Naive thymus-derived CD4-positive, alpha-beta T cell (primary cell): ENCODE results near the gene ADCYAP1R1. TPM values are rescaled to one million over a fixed set of nuclear protein-coding genes. Genes with fewer than 3 reads are reported as not detected.

Source experiments
- ATAC-seq: fragments of 150-1000 bp; cut with Tn5 transposase; 2 replicates; pipeline ENCODE4 v1.10.0; 2021; ENCODE audit warnings: mild to moderate bottlenecking, moderate library complexity
- CTCF ChIA-PET: fragments of 350-600 bp; sonication (Branson Sonifier 250); formaldehyde crosslinking; loops from one replicate; lab custom pipeline; 2021; ENCODE audit warnings: antibody characterized with exemption; lab: Charles Lee
- POLR2A ChIA-PET: fragments of 350-600 bp; sonication (Branson Sonifier 250); formaldehyde crosslinking; loops from one replicate; lab custom pipeline; 2021; ENCODE audit warnings: antibody characterized with exemption, inconsistent platforms; lab: Charles Lee
- DNase-seq, 9 donors: peaks; one replicate each; pipeline versions ENCODE4 v3.0.0 to v3.0.0-alpha.2; 2020 to 2022; ENCODE audit warnings: mixed read lengths in 1 of 9
- H3K27ac ChIP-seq: one replicate; pipeline ENCODE4 v1.7.0; 2013; ENCODE audit warnings: mild to moderate bottlenecking, low read depth, low read length, moderate library complexity
- H3K27me3 ChIP-seq, 2 donors: one replicate each; pipeline ENCODE4 v1.7.0; 2013; ENCODE audit warnings: low read length in 2 of 2, mild to moderate bottlenecking in 2 of 2, moderate library complexity in 2 of 2; ENCODE audit not compliant: control insufficient read depth in 2 of 2, insufficient read depth in 2 of 2
- H3K36me3 ChIP-seq, 3 experiments: 1 replicate in 2 of 3; 2 replicates in 1 of 3; pipeline ENCODE4 v1.7.0; 2013; ENCODE audit warnings: low read length in 3 of 3, mild to moderate bottlenecking in 3 of 3, moderate library complexity in 1 of 3; ENCODE audit not compliant: insufficient read depth in 3 of 3, control insufficient read depth in 2 of 3
- H3K4me1 ChIP-seq, 2 donors: one replicate each; pipeline ENCODE4 v1.7.0; 2013; ENCODE audit warnings: low read length in 2 of 2, mild to moderate bottlenecking in 2 of 2, moderate library complexity in 1 of 2; ENCODE audit not compliant: control insufficient read depth in 2 of 2, insufficient read depth in 2 of 2
- H3K4me3 ChIP-seq: 2 replicates; pipeline ENCODE4 v1.7.0; 2013; ENCODE audit warnings: mild to moderate bottlenecking, low read length
- H3K9me3 ChIP-seq, 3 experiments: 1 replicate in 2 of 3; 2 replicates in 1 of 3; pipeline ENCODE4 v1.7.0; 2013; ENCODE audit warnings: low read length in 3 of 3; ENCODE audit not compliant: control insufficient read depth in 2 of 3
- H3K27ac Mint-ChIP-seq, 9 donors: one replicate each; pipeline ENCODE4 v1.8.0; 2020 to 2022; ENCODE audit warnings: mixed read lengths in 9 of 9, mild to moderate bottlenecking in 8 of 9, moderate library complexity in 5 of 9, inconsistent platforms in 2 of 9
- H3K27me3 Mint-ChIP-seq, 5 donors: one replicate each; pipeline ENCODE4 v1.8.0; 2021 to 2022; ENCODE audit warnings: mixed read lengths in 5 of 5, mild to moderate bottlenecking in 1 of 5
- H3K36me3 Mint-ChIP-seq, 5 donors: one replicate each; pipeline ENCODE4 v1.8.0; 2020 to 2022; ENCODE audit warnings: mixed read lengths in 5 of 5, mild to moderate bottlenecking in 3 of 5, inconsistent platforms in 1 of 5
- H3K4me1 Mint-ChIP-seq, 7 donors: one replicate each; pipeline ENCODE4 v1.8.0; 2020 to 2022; ENCODE audit warnings: mixed read lengths in 7 of 7, mild to moderate bottlenecking in 3 of 7, inconsistent platforms in 1 of 7
- H3K4me3 Mint-ChIP-seq, 10 donors: one replicate each; pipeline ENCODE4 v1.8.0; 2020 to 2022; ENCODE audit warnings: mild to moderate bottlenecking in 10 of 10, mixed read lengths in 10 of 10, moderate library complexity in 6 of 10, inconsistent platforms in 2 of 10
- H3K9me3 Mint-ChIP-seq, 11 donors: one replicate each; pipeline ENCODE4 v1.8.0; 2020 to 2022; ENCODE audit warnings: mixed read lengths in 11 of 11, mild to moderate bottlenecking in 4 of 11, inconsistent platforms in 1 of 11, moderate library complexity in 1 of 11
- intact Hi-C, 2 donors: fragments of 100-400 bp; cut with micrococcal nuclease; formaldehyde crosslinking; loops; one replicate each; pipeline ENCODE4 v1.15.1; 2023
- polyA plus RNA-seq, 2 donors: library from polyadenylated mRNA; unstranded; fragments of 300-500 nt; fragmentation: Illumina TruSeq; gene quantifications; one replicate each; pipeline ENCODE4 v1.2.3, GENCODE V29; 2021
- total RNA-seq, 6 experiments: library from RNA in 5 of 6; stranded (reverse) in 5 of 6; gene quantifications; 1 replicate in 5 of 6; 2 replicates in 1 of 6; pipeline ENCODE4 v1.2.3 and lab custom pipeline; 2021 to 2026

ADCYAP1R1 gene
- total and polyA plus RNA-seq, 7 experiments from 2014 or later, result not detected

- Mint-ChIP-seq H3K27ac (no peak overlapping the region), H3K36me3 (no peaks in the 10 kb centered on the region), H3K27me3 (peaks cover 0 to 7% (median 0%) of the 10 kb centered on the region in 5 donors), H3K9me3 (peaks cover 0 to 5% (median 0%) of the 10 kb centered on the region in 11 donors), H3K4me3 (no peak overlapping the region), H3K4me1 (no peaks in the 10 kb centered on the region)
- POLR2A ChIA-PET, result no interaction called here
- ATAC-seq (no peak), DNase-seq (no peak)
- Histone ChIP-seq H3K27ac (no peak overlapping the region), H3K9me3 (no peaks in the 10 kb centered on the region), H3K36me3 (no peaks in the 10 kb centered on the region), H3K27me3 (no peaks in the 10 kb centered on the region), H3K4me1 (no peaks in the 10 kb centered on the region), H3K4me3 (no peak overlapping the region)
- CTCF ChIA-PET, result no interaction called here
- intact Hi-C loops, result no loop called here
Measured at GRCh38 chr7:31102973-31103850, 51.1 kb downstream of the ADCYAP1R1 start.

GRCh38 chr7:31104361-31105255 lies 52.5 kb downstream of the ADCYAP1R1 start:
- DNase-seq (no peak), ATAC-seq (no peak)
- Histone ChIP-seq H3K9me3 (no peaks in the 10 kb centered on the region), H3K27me3 (no peaks in the 10 kb centered on the region), H3K36me3 (no peaks in the 10 kb centered on the region), H3K27ac (no peak overlapping the region), H3K4me1 (no peaks in the 10 kb centered on the region), H3K4me3 (no peak overlapping the region)
- ChIA-PET POLR2A (no interaction called here), CTCF (interaction anchor here (0.7 kb wide), 1 partner anchor 429 kb away, joined by 3 read pairs; no protein-coding TSS in a partner anchor)
- intact Hi-C loops, result no loop called here
- no peak overlapping the region for H3K27ac Mint-ChIP-seq
- peaks cover 0 to 5% (median 0%) of the 10 kb centered on the region in 11 donors for H3K9me3 Mint-ChIP-seq
- no peaks in the 10 kb centered on the region for H3K4me1 Mint-ChIP-seq
- H3K36me3 Mint-ChIP-seq, result no peaks in the 10 kb centered on the region
- no peak overlapping the region for H3K4me3 Mint-ChIP-seq
- H3K27me3 Mint-ChIP-seq, result peaks cover 0 to 7% (median 0%) of the 10 kb centered on the region in 5 donors

- Histone ChIP-seq H3K27ac (no peak overlapping the region), H3K4me3 (no peak overlapping the region), H3K36me3 (no peaks in the 10 kb centered on the region), H3K4me1 (no peaks in the 10 kb centered on the region), H3K9me3 (no peaks in the 10 kb centered on the region), H3K27me3 (no peaks in the 10 kb centered on the region)
- POLR2A ChIA-PET, result no interaction called here
- Mint-ChIP-seq H3K27ac (no peak overlapping the region), H3K4me1 (no peaks in the 10 kb centered on the region), H3K36me3 (no peaks in the 10 kb centered on the region), H3K9me3 (peaks cover 0 to 3% (median 0%) of the 10 kb centered on the region in 11 donors), H3K4me3 (no peak overlapping the region), H3K27me3 (peaks cover 0 to 7% (median 0%) of the 10 kb centered on the region in 5 donors)
- intact Hi-C loops, result no loop called here
- DNase-seq, result no peak
- CTCF ChIA-PET, result interaction anchor here (0.5 to 0.7 kb wide), 2 partner anchors 430 to 1584 kb away, joined by 3 read pairs; no protein-coding TSS in a partner anchor
- ATAC-seq, result no peak
Measured at GRCh38 chr7:31105256-31105950, 53.3 kb downstream of the ADCYAP1R1 start.

- Histone ChIP-seq H3K4me1 (no peaks in the 10 kb centered on the region), H3K27me3 (no peaks in the 10 kb centered on the region), H3K9me3 (no peaks in the 10 kb centered on the region), H3K27ac (no peak overlapping the region), H3K36me3 (no peaks in the 10 kb centered on the region), H3K4me3 (no peak overlapping the region)
- Mint-ChIP-seq H3K36me3 (no peaks in the 10 kb centered on the region), H3K4me3 (no peak overlapping the region), H3K9me3 (peaks cover 0 to 5% (median 0%) of the 10 kb centered on the region in 11 donors), H3K4me1 (no peaks in the 10 kb centered on the region), H3K27me3 (peaks cover 0 to 8% (median 4%) of the 10 kb centered on the region in 5 donors), H3K27ac (no peak overlapping the region)
- no peak for ATAC-seq
- ChIA-PET POLR2A (no interaction called here), CTCF (no interaction called here)
- no peak for DNase-seq
- intact Hi-C loops, result no loop called here
Measured at GRCh38 chr7:31106303-31107105, 54.4 kb downstream of the ADCYAP1R1 start.

DNA sequence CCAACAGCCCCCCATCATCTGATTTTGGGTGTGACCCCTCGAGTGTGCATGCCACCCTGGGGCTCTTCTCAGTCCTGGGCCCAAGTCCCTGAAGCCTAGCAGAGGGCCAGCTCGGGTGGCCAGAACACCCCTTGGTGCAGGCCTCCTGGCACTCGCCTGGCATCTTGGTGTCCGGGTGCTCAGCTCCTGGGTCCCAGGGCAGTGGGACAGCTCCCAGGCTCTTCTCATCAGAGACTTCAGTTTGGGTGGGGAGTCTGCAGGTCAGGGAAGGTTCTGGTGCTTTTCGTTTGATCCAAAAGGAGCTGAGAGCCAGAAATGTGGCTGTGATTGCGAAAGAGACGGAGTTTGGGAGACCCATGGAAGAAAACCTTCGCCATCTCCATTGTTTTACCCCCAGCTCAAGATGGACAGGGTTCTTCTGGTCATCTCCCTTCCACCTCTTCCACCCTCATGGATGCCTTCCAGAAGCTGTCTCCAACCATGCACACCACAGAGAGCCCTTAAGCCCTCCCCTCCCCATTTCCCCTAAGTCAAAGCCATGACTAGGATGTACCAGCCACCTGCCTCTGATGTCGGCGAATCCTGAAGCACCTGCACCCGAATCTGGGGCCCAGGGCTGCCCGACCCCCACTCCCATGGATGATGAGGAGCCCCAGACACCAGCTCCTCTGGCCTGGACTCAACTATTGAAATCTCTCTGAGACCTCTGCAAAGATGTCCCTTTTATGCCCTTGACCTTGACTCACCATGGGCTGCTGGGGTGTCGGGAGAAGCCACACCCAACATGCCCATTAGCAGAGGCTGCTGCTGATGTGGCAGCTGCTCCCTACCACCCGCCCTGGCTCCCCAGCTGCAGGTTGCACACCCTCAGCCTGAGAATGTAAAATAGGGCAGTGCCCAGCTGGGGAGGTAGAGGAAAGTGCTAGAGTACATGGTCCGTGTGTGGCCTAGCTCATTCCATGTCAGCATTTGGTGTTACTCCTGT lies 55.3 kb downstream of the ADCYAP1R1 start:
- Histone ChIP-seq H3K27me3 (no peaks in the 10 kb centered on the region), H3K9me3 (no peaks in the 10 kb centered on the region), H3K4me3 (no peak overlapping the region), H3K4me1 (no peaks in the 10 kb centered on the region), H3K36me3 (no peaks in the 10 kb centered on the region), H3K27ac (no peak overlapping the region)
- ATAC-seq, result no peak
- intact Hi-C loops, result no loop called here
- ChIA-PET CTCF (no interaction called here), POLR2A (no interaction called here)
- H3K4me1 Mint-ChIP-seq, result no peaks in the 10 kb centered on the region
- peaks cover 0 to 10% (median 7%) of the 10 kb centered on the region in 5 donors for H3K27me3 Mint-ChIP-seq
- H3K36me3 Mint-ChIP-seq, result no peaks in the 10 kb centered on the region
- H3K27ac Mint-ChIP-seq, result no peak overlapping the region
- peaks cover 0 to 5% (median 0%) of the 10 kb centered on the region in 11 donors for H3K9me3 Mint-ChIP-seq
- DNase-seq, result no peak
- H3K4me3 Mint-ChIP-seq, result no peak overlapping the region
